A673 (cell line): ENCODE measurements around the gene AKR1C8. TPM values are rescaled to one million over a fixed set of nuclear protein-coding genes. Genes with fewer than 3 reads are reported as not detected.
"Not testable (repeated sequence)": the region's sequence is repeated elsewhere in the genome, so short reads cannot be mapped to it uniquely, and the experiment has no call there.

ENCODE experiments used
- BruUV-seq: library from RNA; stranded (reverse); fragments of 400-500 nt; replicated peaks from 2 replicates; lab custom pipeline; 2021; lab: Mats Ljungman, UMichigan
- CTCF ChIA-PET: fragments of 300-600 bp; sonication (Branson Sonifier 250); formaldehyde crosslinking; loops from one replicate; lab custom pipeline; 2022; ENCODE audit warnings: antibody characterized with exemption; lab: Charles Lee
- POLR2A ChIA-PET: fragments of 300-600 bp; sonication (Branson Sonifier 250); formaldehyde crosslinking; loops from one replicate; lab custom pipeline; 2022; ENCODE audit warnings: antibody characterized with exemption; ENCODE audit not compliant: low non-redundant PET; lab: Charles Lee
- DNase-seq: peaks from one replicate; pipeline ENCODE4 v3.0.0-alpha.2; 2015; ENCODE audit warnings: low spot score
- H3K27ac ChIP-seq: fragments of 200-600 bp; sonication (generic); 2 replicates; pipeline ENCODE4 v1.5.1; 2016; ENCODE audit warnings: mixed run types, low read depth, mild to moderate bottlenecking, mixed read lengths, antibody characterized with exemption, low read length; ENCODE audit not compliant: poor library complexity, severe bottlenecking
- H3K27me3 ChIP-seq: fragments of 200-600 bp; sonication (generic); replicated peaks from 2 replicates; pipeline ENCODE4 v1.6.1; 2017; ENCODE audit warnings: mixed run types, low read depth, mild to moderate bottlenecking, mixed read lengths, antibody characterized with exemption, low read length; ENCODE audit not compliant: insufficient read depth, poor library complexity
- H3K36me3 ChIP-seq: fragments of 200-600 bp; sonication (generic); 2 replicates; pipeline ENCODE4 v1.6.1; 2016; ENCODE audit warnings: mixed run types, mild to moderate bottlenecking, mixed read lengths, antibody characterized with exemption, low read length; ENCODE audit not compliant: insufficient read depth, poor library complexity, severe bottlenecking
- H3K4me1 ChIP-seq: fragments of 200-600 bp; sonication (generic); 2 replicates; pipeline ENCODE4 v1.6.1; 2017; ENCODE audit warnings: mixed run types, mild to moderate bottlenecking, mixed read lengths, antibody characterized with exemption, low read length; ENCODE audit not compliant: insufficient read depth, poor library complexity, severe bottlenecking
- H3K4me3 ChIP-seq: fragments of 200-600 bp; sonication (generic); 2 replicates; pipeline ENCODE4 v1.5.1; 2016; ENCODE audit warnings: low read depth, mixed run types, mild to moderate bottlenecking, mixed read lengths, low read length; ENCODE audit not compliant: poor library complexity, severe bottlenecking
- H3K9me3 ChIP-seq: fragments of 200-600 bp; sonication (generic); 2 replicates; pipeline ENCODE4 v1.6.1; 2016; ENCODE audit warnings: mixed run types, low read depth, mild to moderate bottlenecking, mixed read lengths, antibody characterized with exemption, low read length; ENCODE audit not compliant: poor library complexity, severe bottlenecking
- CTCF ChIP-seq: fragments of 300-800, 200-600 bp; sonication (generic); conservative IDR thresholded peaks from 2 replicates; pipeline ENCODE4 v1.5.1; 2017; ENCODE audit warnings: low read depth, mild to moderate bottlenecking, antibody characterized with exemption, low read length, moderate library complexity, mixed read lengths
- EZH2 ChIP-seq: fragments of 200-600 bp; sonication (generic); IDR thresholded peaks from 2 replicates; pipeline ENCODE4 v1.6.1; 2017; ENCODE audit warnings: borderline replicate concordance, low read depth, mild to moderate bottlenecking, mixed read lengths, antibody characterized with exemption, low read length; ENCODE audit not compliant: poor library complexity, severe bottlenecking
- intact Hi-C: fragments of 100-400 bp; cut with micrococcal nuclease; formaldehyde crosslinking; loops from one replicate; pipeline ENCODE4 v1.10.0; 2022; ENCODE audit not compliant: unreplicated experiment
- total RNA-seq: library from RNA; stranded (reverse); gene quantifications from 2 replicates; pipeline ENCODE4 v1.2.3, GENCODE V29; 2021

The AKR1C8 gene
- total RNA-seq, 1 experiment from 2014 or later = 0.58 TPM

- BruUV-seq = no TSS peak
These were observed 27.0 kb upstream of the AKR1C8 start for GRCh38 chr10:5211696-5212536.

GRCh38 chr10:5210261-5210660, 25.3 kb upstream of the AKR1C8 start:
- POLR2A ChIA-PET, H3K9me3 ChIP-seq, CTCF ChIA-PET: not testable (repeated sequence)

More at GRCh38 chr10:5211696-5212536, 27.0 kb upstream of the AKR1C8 start:
- CTCF ChIA-PET = no interaction called here
- Histone ChIP-seq H3K27ac (no peak overlapping the region), H3K4me3 (no peak overlapping the region), H3K36me3 (no peaks in the 10 kb centered on the region), H3K9me3 (no peaks in the 10 kb centered on the region), H3K27me3 (no peaks in the 10 kb centered on the region), H3K4me1 (no peaks in the 10 kb centered on the region)
- TF ChIP-seq EZH2 = no peak
- TF ChIP-seq CTCF = no peak
- POLR2A ChIA-PET = no interaction called here
- DNase-seq = no peak
- intact Hi-C loops = no loop called here

GRCh38 chr10:5209776-5210175, 24.8 kb upstream of the AKR1C8 start:
- H3K4me1 ChIP-seq, BruUV-seq, H3K9me3 ChIP-seq, H3K36me3 ChIP-seq, POLR2A ChIA-PET, CTCF ChIA-PET, H3K27ac ChIP-seq, H3K27me3 ChIP-seq, DNase-seq, intact Hi-C loops, H3K4me3 ChIP-seq: not testable (repeated sequence)

More at GRCh38 chr10:5210261-5210660, 25.3 kb upstream of the AKR1C8 start:
- H3K27me3 ChIP-seq, H3K4me1 ChIP-seq, BruUV-seq, H3K27ac ChIP-seq, intact Hi-C loops, H3K36me3 ChIP-seq, DNase-seq, H3K4me3 ChIP-seq: not testable (repeated sequence)
- TF ChIP-seq CTCF = 0 out of 2 replicates have a peak, but pooled peaks have one; percentile 18
